Measurements from ENCODE around the gene PRKCB. TPM values are rescaled to one million over a fixed set of nuclear protein-coding genes. Genes with fewer than 3 reads are reported as not detected.

The PRKCB gene
- total and polyA plus RNA-seq, 2 of the 8 experiments (the other 6 are each of a cell fraction or from before 2014, with no cell fraction given): 7.1 to 12.1 TPM

- 76% methylated on average over 9 of the region's 9 CpGs; no CpG with 5 or more reads in 1 of the 2 experiments for WGBS, 2 experiments (ENCODE audit: extremely low coverage in 1 of 2, insufficient coverage in 1 of 2, insufficient read length in 1 of 2, insufficient replicate concordance in 2 of 2, low coverage in 1 of 2, low lambda C conversion rate in 2 of 2, missing lambda C conversion rate in 1 of 2)
- H3K9me3 ChIP-seq (ENCODE audit: insufficient read depth in 2 of 2, low read depth in 1 of 2, low read length in 1 of 2): no peaks in the 10 kb centered on the region
- no peak for TF ChIP-seq SP1 (IDR thresholded peaks at IDR 0.05; ENCODE audit: low read depth, low read length)
- TF ChIP-seq NANOG (IDR thresholded peaks at IDR 0.05; ENCODE audit: insufficient read depth, low read depth, low read length, poor library complexity, severe bottlenecking): no peak
- no peak for TF ChIP-seq FOSL1 (IDR thresholded peaks at IDR 0.05; ENCODE audit: insufficient read depth, low read depth, low read length)
- TF ChIP-seq MAX (IDR thresholded peaks at IDR 0.05): no peak
- no peak for TF ChIP-seq RXRA (IDR thresholded peaks at IDR 0.05; ENCODE audit: insufficient read depth, low read depth, low read length)
- TF ChIP-seq TBP (IDR thresholded peaks at IDR 0.05; ENCODE audit: low read depth, low read length): no peak
- no peak for TF ChIP-seq EP300 (IDR thresholded peaks at IDR 0.05; ENCODE audit: borderline replicate concordance in 1 of 2, low read depth in 2 of 2, low read length in 2 of 2)
- TF ChIP-seq BRCA1 (IDR thresholded peaks at IDR 0.05; ENCODE audit: low read depth, low read length): no peak
- TF ChIP-seq CHD2 (IDR thresholded peaks at IDR 0.05; ENCODE audit: low read length): no peak
- no peak for TF ChIP-seq SIX5 (IDR thresholded peaks at IDR 0.05; ENCODE audit: low read depth, low read length)
- TF ChIP-seq RAD21 (IDR thresholded peaks at IDR 0.05 in 1 of 2, conservative IDR thresholded peaks at IDR 0.05 in 1 of 2; ENCODE audit: low read depth in 2 of 2, low read length in 2 of 2): no peak
- TF ChIP-seq POU5F1 (IDR thresholded peaks at IDR 0.05; ENCODE audit: low read depth, low read length): no peak
- no peak for TF ChIP-seq SIRT6 (IDR thresholded peaks at IDR 0.05; ENCODE audit: low read length)
These were observed 2.8 kb downstream of the PRKCB start for GRCh38 chr16:23838485-23839142.

More at GRCh38 chr16:23838485-23839142, 2.8 kb downstream of the PRKCB start:
- Histone ChIP-seq H4K91ac (replicated peaks; ENCODE audit: insufficient read length, low read length) (no peak overlapping the region), H3K23ac (ENCODE audit: insufficient read length) (no peak overlapping the region), H2BK5ac (ENCODE audit: low read depth, low read length) (no peak overlapping the region), H2BK12ac (ENCODE audit: low read depth, low read length) (no peak overlapping the region), H3K9ac (replicated peaks in 1 of 4; ENCODE audit: extremely low read depth in 1 of 4, low read depth in 3 of 4, low read length in 3 of 4) (no peak overlapping the region), H3K27ac (ENCODE audit: low read depth, low read length) (no peak overlapping the region), H3K79me1 (ENCODE audit: low read depth, low read length) (no peaks in the 10 kb centered on the region), H2AFZ (ENCODE audit: low read length) (no peak overlapping the region), H4K5ac (ENCODE audit: insufficient read length, low read depth, low read length) (no peak overlapping the region), H3K4me2 (ENCODE audit: insufficient read depth in 1 of 2, low read depth in 2 of 2, low read length in 2 of 2) (no peak overlapping the region), H3K23me2 (ENCODE audit: low read depth, low read length) (peaks cover 9% of the 10 kb centered on the region; the same call in 1 of the 2 replicates), H3K79me2 (ENCODE audit: control insufficient read depth in 1 of 2, insufficient read depth in 2 of 2, low read length in 2 of 2) (no peaks in the 10 kb centered on the region), H2BK20ac (ENCODE audit: low read length) (no peak overlapping the region), H2BK15ac (ENCODE audit: low read length) (no peak overlapping the region), H3K56ac (replicated peaks; ENCODE audit: insufficient read length, low read depth, low read length) (no peak overlapping the region), H3K4me3 (ENCODE audit: extremely low read depth in 1 of 4, insufficient read depth in 2 of 4, low read depth in 3 of 4, low read length in 4 of 4) (no peak overlapping the region), H4K20me1 (replicated peaks in 1 of 2; ENCODE audit: control insufficient read depth in 1 of 2, insufficient read depth in 2 of 2, low read length in 2 of 2) (no peaks in the 10 kb centered on the region), H3K36me3 (ENCODE audit: control insufficient read depth in 2 of 4, insufficient read depth in 4 of 4, low read length in 3 of 4) (no peaks in the 10 kb centered on the region), H4K8ac (ENCODE audit: extremely low read depth, insufficient read depth, low read length) (no peak overlapping the region), H3K4me1 (replicated peaks in 1 of 4; ENCODE audit: control insufficient read depth in 3 of 4, insufficient read depth in 4 of 4, low read length in 3 of 4) (peaks cover 3 to 15% (median 6%) of the 10 kb centered on the region in 4 experiments; a peak in 6 of 7 replicates), H2BK120ac (replicated peaks; ENCODE audit: low read depth, low read length) (no peak overlapping the region), H3K4ac (replicated peaks; ENCODE audit: insufficient read length, low read depth, low read length) (no peak overlapping the region), H3K27me3 (replicated peaks in 1 of 4; ENCODE audit: control insufficient read depth in 3 of 4, extremely low read depth in 1 of 4, insufficient read depth in 3 of 4, low read length in 3 of 4) (peaks cover 2 to 33% (median 27%) of the 10 kb centered on the region in 4 experiments), H3K14ac (ENCODE audit: insufficient read length) (no peak overlapping the region), H3K18ac (ENCODE audit: extremely low read depth, low read length) (no peak overlapping the region), H2AK5ac (ENCODE audit: low read depth, low read length) (no peak overlapping the region)
- FAIRE-seq (no peak), DNase-seq (ENCODE audit: low read depth in 1 of 2, low spot score in 2 of 2) (no peak)
- ChIA-PET POLR2A (ENCODE audit: partially characterized antibody) (no interaction called here), CTCF (ENCODE audit: partially characterized antibody) (interaction anchor here (0.6 to 1.1 kb wide), 4 partner anchors 30 to 137 kb away, joined by 3 to 4 read pairs (median 3); no protein-coding TSS in a partner anchor)
